Activated T-cell treated with anti-CD3 and anti-CD28 coated beads, Interleukin-2, amount 50 U/mL, for 24 hours (primary cell): ENCODE data around the gene PPP1R1B.

ENCODE experiments used
- DNase-seq: peaks from one replicate; pipeline ENCODE4 v3.0.0-alpha.2; 2020
- H3K27ac Mint-ChIP-seq: 2 replicates; pipeline ENCODE4 v1.8.0; 2020; ENCODE audit warnings: mild to moderate bottlenecking, mixed read lengths
- H3K27me3 Mint-ChIP-seq: 2 replicates; pipeline ENCODE4 v1.8.0; 2020; ENCODE audit warnings: mixed read lengths
- H3K36me3 Mint-ChIP-seq: 2 replicates; pipeline ENCODE4 v1.8.0; 2020; ENCODE audit warnings: low read depth, mixed read lengths
- H3K4me1 Mint-ChIP-seq: 2 replicates; pipeline ENCODE4 v1.8.0; 2020; ENCODE audit warnings: low read depth, mixed read lengths
- H3K4me3 Mint-ChIP-seq: 2 replicates; pipeline ENCODE4 v1.8.0; 2020; ENCODE audit warnings: mild to moderate bottlenecking, moderate library complexity, mixed read lengths
- H3K9me3 Mint-ChIP-seq: 2 replicates; pipeline ENCODE4 v1.8.0; 2020; ENCODE audit warnings: mixed read lengths

Gene PPP1R1B

DNA sequence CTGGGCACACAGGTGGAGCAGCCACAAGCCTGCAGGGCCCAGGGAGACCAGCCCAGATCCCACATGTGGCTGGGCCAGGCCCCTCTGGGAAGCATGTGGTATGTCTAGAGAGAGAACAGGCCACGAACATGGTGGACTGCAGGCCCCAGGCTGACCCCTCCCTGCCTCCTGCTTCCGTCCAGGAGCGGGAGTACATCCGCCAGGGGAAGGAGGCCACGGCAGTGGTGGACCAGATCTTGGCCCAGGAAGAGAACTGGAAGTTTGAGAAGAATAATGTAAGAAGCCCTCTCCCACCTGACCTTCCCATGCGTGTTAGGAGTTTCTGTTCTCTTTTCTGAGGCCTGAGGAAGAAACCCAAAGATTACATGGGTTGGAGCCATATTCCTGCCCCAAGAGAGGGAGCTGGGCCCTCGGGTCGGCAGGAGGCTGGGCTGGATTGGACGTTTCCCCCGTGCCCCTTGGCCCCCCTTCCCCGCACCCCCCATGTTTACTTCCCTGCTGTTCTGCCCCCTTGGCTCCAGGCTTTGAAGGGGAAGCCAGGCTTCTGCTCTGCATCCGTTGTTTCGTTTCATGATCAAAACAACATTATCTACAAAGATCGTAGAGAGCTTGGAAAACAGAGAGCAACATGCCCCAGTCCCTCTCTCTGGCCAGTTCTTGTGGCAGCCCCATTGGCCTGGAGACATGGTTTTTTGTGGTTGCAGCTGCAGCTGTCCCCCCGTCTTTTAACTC, 32.7 kb downstream of the PPP1R1B start:
- peaks cover 69% of the 10 kb centered on the region for H3K36me3 Mint-ChIP-seq
- no peak for DNase-seq
- peaks cover 16% of the 10 kb centered on the region for H3K4me1 Mint-ChIP-seq
- H3K27me3 Mint-ChIP-seq, result no peaks in the 10 kb centered on the region
- H3K4me3 Mint-ChIP-seq, result no peak overlapping the region
- no peaks in the 10 kb centered on the region for H3K9me3 Mint-ChIP-seq
- H3K27ac Mint-ChIP-seq, result peak overlapping the region; percentile 61

DNA sequence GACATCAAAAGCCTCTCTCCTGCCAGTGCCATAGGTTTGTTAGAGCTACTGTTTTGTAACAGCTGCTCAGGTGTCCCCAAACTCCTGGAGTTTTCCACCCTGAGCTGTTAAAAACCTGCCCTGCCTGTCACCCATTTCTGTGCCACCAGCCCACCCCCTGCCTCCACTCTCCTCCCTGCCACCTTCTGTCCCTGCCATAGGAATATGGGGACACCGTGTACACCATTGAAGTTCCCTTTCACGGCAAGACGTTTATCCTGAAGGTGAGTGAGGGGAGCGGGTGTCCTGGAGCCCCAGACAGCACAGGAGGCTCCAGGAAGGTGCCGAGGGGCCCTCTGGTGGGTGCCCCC, 33.2 kb downstream of the PPP1R1B start:
- no peak overlapping the region for H3K27ac Mint-ChIP-seq
- H3K4me3 Mint-ChIP-seq, result no peak overlapping the region
- H3K36me3 Mint-ChIP-seq, result peaks cover 64% of the 10 kb centered on the region

DNA sequence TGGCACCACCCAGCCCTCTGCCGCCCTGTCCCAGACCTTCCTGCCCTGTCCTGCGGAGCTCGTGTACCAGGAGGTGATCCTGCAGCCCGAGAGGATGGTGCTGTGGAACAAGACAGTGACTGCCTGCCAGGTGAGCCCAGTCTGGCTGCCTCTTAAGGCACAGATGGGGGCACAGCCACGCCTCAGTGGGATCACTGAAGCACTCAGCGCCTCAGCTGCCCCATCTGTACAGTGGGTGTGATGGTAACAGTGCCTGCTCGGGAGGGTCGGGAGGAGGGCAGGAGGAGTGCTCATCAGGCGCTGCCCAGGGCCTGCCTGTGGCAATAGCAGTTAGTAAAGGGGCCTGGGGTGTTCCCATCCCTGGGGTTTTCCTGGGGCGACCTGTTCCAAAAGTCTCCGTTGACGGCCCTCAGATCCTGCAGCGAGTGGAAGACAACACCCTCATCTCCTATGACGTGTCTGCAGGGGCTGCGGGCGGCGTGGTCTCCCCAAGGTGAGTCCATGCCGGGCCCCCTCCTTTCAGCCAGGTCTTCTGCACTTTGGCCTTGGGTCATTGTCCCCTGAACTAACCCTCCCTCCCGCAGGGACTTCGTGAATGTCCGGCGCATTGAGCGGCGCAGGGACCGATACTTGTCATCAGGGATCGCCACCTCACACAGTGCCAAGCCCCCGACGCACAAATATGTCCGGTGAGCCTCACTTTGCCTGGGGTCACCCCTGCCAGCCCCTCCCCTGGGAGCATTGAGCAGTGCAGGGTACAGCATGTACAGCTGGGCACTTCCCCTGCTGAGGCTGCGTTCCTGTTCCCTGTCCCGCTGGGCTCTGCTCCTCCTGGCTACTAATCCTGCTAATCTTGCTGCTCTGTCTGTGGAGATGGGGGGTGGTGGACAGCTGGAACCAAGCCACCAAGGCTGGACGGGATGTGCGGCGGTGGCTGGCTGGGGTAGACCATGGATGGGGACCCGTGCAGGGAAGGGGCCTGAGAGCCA, 33.9 kb downstream of the PPP1R1B start:
- Mint-ChIP-seq H3K36me3 (peaks cover 57% of the 10 kb centered on the region), H3K27me3 (peaks cover 2% of the 10 kb centered on the region), H3K4me1 (peaks cover 10% of the 10 kb centered on the region), H3K9me3 (no peaks in the 10 kb centered on the region), H3K4me3 (no peak overlapping the region), H3K27ac (no peak overlapping the region)
- DNase-seq, result no peak

More for the DNA sequence above, 33.2 kb downstream of the PPP1R1B start:
- Mint-ChIP-seq H3K27me3 (no peaks in the 10 kb centered on the region), H3K9me3 (no peaks in the 10 kb centered on the region), H3K4me1 (peaks cover 11% of the 10 kb centered on the region)
- no peak for DNase-seq

DNA sequence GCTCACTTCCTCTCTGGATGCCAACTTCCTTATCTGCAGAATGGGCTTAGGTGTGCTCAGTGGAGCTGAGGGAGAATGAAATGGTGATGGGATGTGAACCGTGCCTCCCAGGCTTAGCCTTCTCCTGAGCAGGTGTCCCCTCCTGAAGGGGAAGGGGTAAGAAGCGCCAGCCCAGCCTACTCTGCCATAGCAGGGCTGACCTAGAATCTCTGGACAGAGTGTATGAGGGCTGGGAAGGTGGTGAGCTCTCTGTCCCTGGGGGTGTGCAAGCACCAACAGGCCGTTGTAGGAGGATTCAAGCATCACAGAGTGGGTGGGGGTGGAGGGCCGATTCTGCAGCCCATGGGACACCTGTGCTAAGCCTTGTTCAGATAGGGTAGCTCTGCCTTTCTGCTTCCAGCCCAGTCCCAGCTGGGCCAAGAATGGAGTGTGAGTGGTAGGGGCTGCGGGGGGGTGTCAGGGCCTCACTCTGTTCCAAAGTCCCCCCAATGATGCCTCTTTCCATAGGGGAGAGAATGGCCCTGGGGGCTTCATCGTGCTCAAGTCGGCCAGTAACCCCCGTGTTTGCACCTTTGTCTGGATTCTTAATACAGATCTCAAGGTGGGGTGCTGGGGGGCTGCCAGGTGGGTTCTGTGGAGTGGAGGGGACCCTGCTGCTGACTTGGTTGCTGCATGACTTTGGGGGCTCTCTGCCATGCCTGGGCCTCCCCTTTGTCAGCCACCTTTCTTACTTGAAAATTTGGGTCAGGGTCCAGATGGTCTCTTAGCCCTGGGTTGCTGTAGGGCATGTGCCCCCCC, 35.2 kb downstream of the PPP1R1B start:
- Mint-ChIP-seq H3K27me3 (peaks cover 13% of the 10 kb centered on the region), H3K4me1 (peaks cover 12% of the 10 kb centered on the region), H3K4me3 (no peak overlapping the region), H3K9me3 (no peaks in the 10 kb centered on the region), H3K36me3 (peaks cover 53% of the 10 kb centered on the region), H3K27ac (no peak overlapping the region)
- no peak for DNase-seq

DNA sequence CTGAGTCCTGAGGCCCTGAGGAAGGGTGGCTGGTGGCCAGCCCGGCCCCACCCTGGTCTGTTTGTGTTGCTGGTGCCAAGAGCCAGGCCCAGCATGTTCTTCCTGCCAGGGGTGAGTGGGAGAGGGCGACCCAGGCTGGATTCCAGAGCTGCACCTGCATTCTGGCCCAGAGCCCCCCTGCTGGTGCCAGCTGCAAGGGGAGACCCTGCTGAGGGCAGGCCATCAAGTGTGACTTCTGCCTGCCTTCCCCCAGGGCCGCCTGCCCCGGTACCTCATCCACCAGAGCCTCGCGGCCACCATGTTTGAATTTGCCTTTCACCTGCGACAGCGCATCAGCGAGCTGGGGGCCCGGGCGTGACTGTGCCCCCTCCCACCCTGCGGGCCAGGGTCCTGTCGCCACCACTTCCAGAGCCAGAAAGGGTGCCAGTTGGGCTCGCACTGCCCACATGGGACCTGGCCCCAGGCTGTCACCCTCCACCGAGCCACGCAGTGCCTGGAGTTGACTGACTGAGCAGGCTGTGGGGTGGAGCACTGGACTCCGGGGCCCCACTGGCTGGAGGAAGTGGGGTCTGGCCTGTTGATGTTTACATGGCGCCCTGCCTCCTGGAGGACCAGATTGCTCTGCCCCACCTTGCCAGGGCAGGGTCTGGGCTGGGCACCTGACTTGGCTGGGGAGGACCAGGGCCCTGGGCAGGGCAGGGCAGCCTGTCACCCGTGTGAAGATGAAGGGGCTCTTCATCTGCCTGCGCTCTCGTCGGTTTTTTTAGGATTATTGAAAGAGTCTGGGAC, 36.0 kb downstream of the PPP1R1B start:
- Mint-ChIP-seq H3K27me3 (peaks cover 16% of the 10 kb centered on the region), H3K4me3 (no peak overlapping the region), H3K4me1 (peaks cover 12% of the 10 kb centered on the region), H3K27ac (no peak overlapping the region), H3K9me3 (no peaks in the 10 kb centered on the region), H3K36me3 (peaks cover 49% of the 10 kb centered on the region)
- no peak for DNase-seq

DNA sequence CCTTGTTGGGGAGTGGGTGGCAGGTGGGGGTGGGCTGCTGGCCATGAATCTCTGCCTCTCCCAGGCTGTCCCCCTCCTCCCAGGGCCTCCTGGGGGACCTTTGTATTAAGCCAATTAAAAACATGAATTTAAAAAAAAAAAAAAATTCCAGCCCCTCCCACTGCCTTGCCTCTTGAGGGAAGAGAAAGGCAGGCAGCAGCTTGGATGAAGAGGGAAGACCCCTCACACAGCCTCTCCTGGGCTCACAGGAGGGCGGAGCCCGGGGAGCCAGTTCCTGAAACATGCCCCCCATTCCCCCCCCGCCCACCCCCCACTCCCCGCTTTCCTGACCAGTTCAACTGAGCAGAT, 36.6 kb downstream of the PPP1R1B start:
- Mint-ChIP-seq H3K4me1 (peaks cover 7% of the 10 kb centered on the region), H3K9me3 (no peaks in the 10 kb centered on the region), H3K27ac (no peak overlapping the region), H3K27me3 (peaks cover 19% of the 10 kb centered on the region), H3K4me3 (no peak overlapping the region), H3K36me3 (peaks cover 44% of the 10 kb centered on the region)
- DNase-seq, result no peak

DNA sequence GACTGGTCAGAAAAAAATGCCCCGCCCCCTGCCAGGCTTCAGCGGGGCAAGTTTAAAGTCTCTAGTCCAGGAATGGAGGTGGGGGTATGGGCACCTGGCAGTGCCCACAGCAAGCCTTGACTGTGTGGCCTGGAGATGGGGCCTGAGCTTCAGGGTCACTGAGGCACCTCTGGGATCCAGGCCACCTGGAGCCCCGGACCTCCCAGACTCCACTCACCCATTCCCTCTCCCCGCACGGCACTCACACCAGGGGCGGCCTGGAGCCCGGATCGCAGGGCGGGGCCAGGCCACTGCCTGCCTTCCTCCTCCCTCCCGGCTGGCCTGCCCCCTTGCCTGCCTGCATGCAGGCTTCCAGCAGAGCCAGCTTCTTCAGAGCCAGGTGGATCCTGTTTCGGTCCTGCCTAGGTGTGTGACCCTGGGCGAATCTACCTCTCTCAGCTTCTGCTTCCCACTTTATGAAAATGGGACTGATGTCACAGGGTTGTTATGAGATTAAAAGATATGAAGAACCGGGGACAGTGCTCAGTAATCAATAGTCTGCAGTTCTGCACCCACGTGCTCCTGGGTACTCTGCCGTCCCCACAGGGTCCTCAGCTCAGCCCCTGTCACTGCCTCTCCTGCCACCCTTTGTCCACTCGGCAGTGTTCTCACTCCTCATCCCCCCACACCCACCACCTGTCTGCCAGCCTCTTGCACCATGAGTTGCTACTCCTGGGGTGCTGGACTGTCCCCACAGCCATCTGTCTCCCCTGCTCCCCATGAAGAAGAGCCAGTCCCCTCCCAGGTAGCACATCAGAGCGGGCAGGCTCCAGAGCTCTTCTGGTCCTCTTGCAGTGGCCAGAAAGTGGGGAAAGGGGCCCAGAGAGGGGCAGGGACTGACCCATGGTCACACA, 37.2 kb downstream of the PPP1R1B start:
- H3K4me1 Mint-ChIP-seq, result peaks cover 8% of the 10 kb centered on the region
- peaks cover 39% of the 10 kb centered on the region for H3K36me3 Mint-ChIP-seq
- no peak for DNase-seq
- H3K4me3 Mint-ChIP-seq, result no peak overlapping the region
- peaks cover 24% of the 10 kb centered on the region for H3K27me3 Mint-ChIP-seq
- H3K9me3 Mint-ChIP-seq, result no peaks in the 10 kb centered on the region
- H3K27ac Mint-ChIP-seq, result no peak overlapping the region

DNA sequence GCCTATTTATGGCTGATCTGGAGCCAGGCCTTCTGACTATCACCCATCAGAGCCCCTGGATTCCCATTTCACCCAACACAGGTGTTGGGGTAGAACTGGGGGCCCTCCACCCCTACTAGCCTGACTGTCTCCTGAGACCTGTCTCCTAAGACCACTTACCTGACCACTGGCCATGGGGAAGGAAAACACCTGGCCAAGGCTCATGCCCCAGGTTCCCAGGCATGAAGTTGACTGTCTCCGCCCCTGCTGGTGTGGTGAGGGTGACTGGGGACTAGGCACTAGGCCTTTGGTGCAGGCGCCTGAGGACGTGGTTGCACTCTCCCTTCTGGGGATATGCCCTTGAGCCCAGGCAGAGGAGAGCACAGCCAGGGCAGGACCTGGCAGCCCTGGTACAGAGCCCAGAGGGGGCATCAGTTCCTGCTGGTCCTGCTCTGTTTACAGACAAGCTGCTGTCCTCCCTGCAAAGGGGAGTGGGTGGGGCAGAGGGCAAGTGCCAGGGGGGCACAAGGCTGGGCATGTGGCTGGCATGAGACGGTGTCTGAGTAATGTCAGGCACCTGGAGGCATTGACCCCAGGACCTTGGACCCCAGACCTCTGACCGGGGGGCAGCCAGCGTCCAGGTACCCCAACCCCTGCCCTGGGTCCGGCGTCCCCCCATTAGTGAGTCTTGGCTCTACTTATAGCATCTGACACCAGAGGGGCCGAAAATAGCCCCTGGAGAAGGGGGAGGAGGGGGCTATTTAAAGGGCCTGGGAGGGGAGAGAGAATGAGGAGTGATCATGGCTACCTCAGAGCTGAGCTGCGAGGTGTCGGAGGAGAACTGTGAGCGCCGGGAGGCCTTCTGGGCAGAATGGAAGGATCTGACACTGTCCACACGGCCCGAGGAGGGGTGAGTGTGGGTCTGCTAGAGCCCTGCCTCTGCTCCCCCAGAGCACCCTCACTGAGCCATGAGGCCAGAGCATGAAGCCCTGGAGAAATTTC, 38.1 kb downstream of the PPP1R1B start, which contains the start of gene TCAP:
TCAP (plus strand) TSS at position 769 of the 981 bp plus-strand sequence; CDS start at position 780, 11 bp downstream.
- peaks cover 30% of the 10 kb centered on the region for H3K27me3 Mint-ChIP-seq
- H3K4me1 Mint-ChIP-seq, result peaks cover 7% of the 10 kb centered on the region
- H3K9me3 Mint-ChIP-seq, result no peaks in the 10 kb centered on the region
- no peak within 1 kb of the TSS for H3K4me3 Mint-ChIP-seq
- peaks cover 31% of the 10 kb centered on the region for H3K36me3 Mint-ChIP-seq
- H3K27ac Mint-ChIP-seq, result no peak within 1 kb of the TSS
- no peak for DNase-seq

DNA sequence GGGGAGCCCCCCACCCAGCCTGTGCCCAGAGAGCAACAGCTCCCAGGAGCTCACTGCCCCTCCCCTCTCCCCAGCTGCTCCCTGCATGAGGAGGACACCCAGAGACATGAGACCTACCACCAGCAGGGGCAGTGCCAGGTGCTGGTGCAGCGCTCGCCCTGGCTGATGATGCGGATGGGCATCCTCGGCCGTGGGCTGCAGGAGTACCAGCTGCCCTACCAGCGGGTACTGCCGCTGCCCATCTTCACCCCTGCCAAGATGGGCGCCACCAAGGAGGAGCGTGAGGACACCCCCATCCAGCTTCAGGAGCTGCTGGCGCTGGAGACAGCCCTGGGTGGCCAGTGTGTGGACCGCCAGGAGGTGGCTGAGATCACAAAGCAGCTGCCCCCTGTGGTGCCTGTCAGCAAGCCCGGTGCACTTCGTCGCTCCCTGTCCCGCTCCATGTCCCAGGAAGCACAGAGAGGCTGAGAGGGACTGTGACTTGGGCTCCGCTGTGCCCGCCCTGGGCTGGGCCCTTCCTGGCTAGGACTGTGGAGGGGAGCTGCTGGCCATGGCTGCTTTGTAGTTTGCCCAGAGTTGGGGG, 39.0 kb downstream of the PPP1R1B start:
- H3K27me3 Mint-ChIP-seq, result peaks cover 35% of the 10 kb centered on the region
- no peak overlapping the region for H3K27ac Mint-ChIP-seq
- no peak for DNase-seq
- peaks cover 23% of the 10 kb centered on the region for H3K36me3 Mint-ChIP-seq
- H3K4me1 Mint-ChIP-seq, result peaks cover 7% of the 10 kb centered on the region
- H3K9me3 Mint-ChIP-seq, result no peaks in the 10 kb centered on the region
- no peak overlapping the region for H3K4me3 Mint-ChIP-seq

GRCh38 chr17:39666231-39666600, 39.5 kb downstream of the PPP1R1B start:
- no peaks in the 10 kb centered on the region for H3K9me3 Mint-ChIP-seq
- peaks cover 18% of the 10 kb centered on the region for H3K36me3 Mint-ChIP-seq
- H3K27me3 Mint-ChIP-seq, result peaks cover 39% of the 10 kb centered on the region
- no peak for DNase-seq
- no peak overlapping the region for H3K27ac Mint-ChIP-seq
- peaks cover 7% of the 10 kb centered on the region for H3K4me1 Mint-ChIP-seq
- H3K4me3 Mint-ChIP-seq, result no peak overlapping the region

DNA sequence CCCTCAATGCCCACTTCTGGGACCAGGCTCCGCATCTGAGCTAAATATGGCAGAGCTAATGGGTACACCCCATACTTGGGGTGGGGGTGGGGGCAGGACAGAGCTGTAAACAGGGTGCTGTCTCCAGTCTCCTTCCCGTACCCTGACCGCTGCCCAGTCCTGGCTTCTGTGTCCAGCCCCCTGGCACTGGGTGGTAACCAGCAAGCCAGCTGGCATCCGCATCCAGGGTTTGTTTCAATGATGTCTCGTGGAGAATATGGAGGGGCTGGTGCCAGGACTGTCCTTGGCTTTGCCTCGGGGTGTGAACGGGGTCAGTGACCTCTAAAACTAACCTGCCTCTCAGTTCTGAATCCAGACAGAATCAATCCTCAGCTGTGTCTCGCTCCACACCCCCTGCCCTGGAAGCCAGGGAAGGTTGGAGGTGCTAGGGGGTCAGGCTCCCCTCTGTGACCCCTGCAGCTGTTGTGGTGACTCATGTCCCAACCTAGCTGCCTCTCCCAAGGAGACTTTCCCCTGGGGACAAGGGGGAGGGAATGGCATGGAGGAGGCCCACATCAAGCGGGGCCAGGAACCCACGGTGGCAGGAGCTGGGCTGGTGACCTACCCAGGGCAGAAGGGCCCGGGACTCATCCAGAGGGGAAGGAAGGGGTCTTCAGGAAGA, 40.0 kb downstream of the PPP1R1B start:
- no peak overlapping the region for H3K27ac Mint-ChIP-seq
- H3K27me3 Mint-ChIP-seq, result peaks cover 40% of the 10 kb centered on the region
- H3K4me3 Mint-ChIP-seq, result no peak overlapping the region
- peaks cover 9% of the 10 kb centered on the region for H3K4me1 Mint-ChIP-seq
- no peaks in the 10 kb centered on the region for H3K9me3 Mint-ChIP-seq
- H3K36me3 Mint-ChIP-seq, result peaks cover 13% of the 10 kb centered on the region
- no peak for DNase-seq
